ENCODE results near the gene SYT9.

Gene SYT9

GRCh38 chr11:7428196-7428595 lies 176.5 kb downstream of the SYT9 start:
- Histone ChIP-seq H3K4me1 (ENCODE audit: control insufficient read depth, insufficient read depth, low read length) (no peaks in the 10 kb centered on the region), H3K4me3 (ENCODE audit: low read depth, low read length) (no peak overlapping the region), H3K27ac (ENCODE audit: extremely low read depth, low read depth, low read length) (no peak overlapping the region), H3K36me3 (ENCODE audit: control insufficient read depth in 2 of 2, insufficient read depth in 1 of 2, low read length in 2 of 2) (peaks cover 0 to 28% of the 10 kb centered on the region in 2 experiments; a peak in 1 of 3 replicates), H3K9me3 (ENCODE audit: control insufficient read depth, insufficient read depth, low read depth, low read length) (no peaks in the 10 kb centered on the region)
- CTCF ChIA-PET: no interaction called here
- no peak for TF ChIP-seq ZNF169 (tag by site-specific recombination; IDR thresholded peaks at IDR 0.05)
- TF ChIP-seq ZNF26 (tag by site-specific recombination; IDR thresholded peaks at IDR 0.05): no peak
- no peak for TF ChIP-seq ZNF148 (tag by site-specific recombination; IDR thresholded peaks at IDR 0.05; ENCODE audit: borderline replicate concordance)
- TF ChIP-seq TRIM28 (IDR thresholded peaks at IDR 0.05; ENCODE audit: borderline replicate concordance, low read length): no peak
- no peak for TF ChIP-seq ZNF280C (tag by site-specific recombination; IDR thresholded peaks at IDR 0.05)
- no peak for TF ChIP-seq SCRT1 (tag by site-specific recombination; IDR thresholded peaks at IDR 0.05; ENCODE audit: borderline replicate concordance)
- no peak for TF ChIP-seq ZNF624 (tag by site-specific recombination; IDR thresholded peaks at IDR 0.05)
- TF ChIP-seq GFI1B (tag by site-specific recombination; IDR thresholded peaks at IDR 0.05): no peak
- TF ChIP-seq ZNF2 (tag by site-specific recombination; IDR thresholded peaks at IDR 0.05): no peak
- TF ChIP-seq ZNF324 (tag by site-specific recombination; IDR thresholded peaks at IDR 0.05): no peak
- no peak for TF ChIP-seq ZBTB8A (tag by site-specific recombination; IDR thresholded peaks at IDR 0.05)
- TF ChIP-seq INSM2 (tag by site-specific recombination; IDR thresholded peaks at IDR 0.05): no peak
- POLR2A ChIA-PET: no interaction called here

GRCh38 chr11:7430496-7430895 lies 178.8 kb downstream of the SYT9 start:
- no peak for TF ChIP-seq WT1 (tag by site-specific recombination; IDR thresholded peaks at IDR 0.05)
- no peak for TF ChIP-seq BCL11A (tag by site-specific recombination; IDR thresholded peaks at IDR 0.05; ENCODE audit: low read depth)
- no peak for TF ChIP-seq ZBTB44 (tag by site-specific recombination; IDR thresholded peaks at IDR 0.05)
- no peak for TF ChIP-seq ZNF239 (tag by site-specific recombination; IDR thresholded peaks at IDR 0.05)
- TF ChIP-seq ZNF501 (tag by site-specific recombination; IDR thresholded peaks at IDR 0.05): no peak
- Histone ChIP-seq H3K9me3 (ENCODE audit: control insufficient read depth, insufficient read depth, low read depth, low read length) (no peaks in the 10 kb centered on the region), H3K4me3 (ENCODE audit: low read depth, low read length) (no peak overlapping the region), H3K4me1 (ENCODE audit: control insufficient read depth, insufficient read depth, low read length) (no peaks in the 10 kb centered on the region), H3K36me3 (ENCODE audit: control insufficient read depth in 2 of 2, insufficient read depth in 1 of 2, low read length in 2 of 2) (peaks cover 0 to 19% of the 10 kb centered on the region in 2 experiments; a peak in 1 of 3 replicates), H3K27ac (ENCODE audit: extremely low read depth, low read depth, low read length) (no peak overlapping the region)
- POLR2A ChIA-PET: no interaction called here
- CTCF ChIA-PET: interaction anchor here (0.6 kb wide), 1 partner anchor 149 kb away, joined by 4 read pairs; no protein-coding TSS in a partner anchor
